AG20443 (cell line): ENCODE measurements around the gene KCNT1.

Experiments used
- DNase-seq: peaks from one replicate; pipeline ENCODE4 v3.0.0; 2012; ENCODE audit warnings: low spot score, mixed read lengths

The KCNT1 gene

GRCh38 chr9:135745686-135746324 is 43.8 kb downstream of the KCNT1 start:
- no peak for DNase-seq

GRCh38 chr9:135746565-135746964 is 44.6 kb downstream of the KCNT1 start:
- DNase-seq = no peak

GRCh38 chr9:135747311-135747710 is 45.3 kb downstream of the KCNT1 start:
- no peak for DNase-seq

DNA sequence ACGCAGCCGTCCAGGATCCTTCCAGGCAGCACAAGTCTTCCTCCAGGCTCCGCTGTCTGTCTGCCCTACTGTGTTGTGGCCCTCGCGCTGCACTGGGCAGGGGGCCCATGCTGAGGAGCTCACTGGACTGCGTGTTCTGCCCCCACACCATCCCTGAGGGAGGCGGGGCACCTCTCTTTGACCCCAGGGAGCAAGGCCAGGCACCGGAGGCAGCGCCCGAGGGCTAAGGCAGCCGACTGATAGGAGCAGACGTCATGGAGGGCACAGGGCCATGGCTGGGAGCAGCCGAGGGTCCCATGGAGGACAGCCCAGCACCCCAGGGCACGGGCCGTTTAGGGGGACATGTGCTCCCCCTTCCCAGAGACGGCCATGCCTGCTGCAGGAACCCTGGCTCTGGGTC is 46.7 kb downstream of the KCNT1 start:
- DNase-seq = no peak

DNA sequence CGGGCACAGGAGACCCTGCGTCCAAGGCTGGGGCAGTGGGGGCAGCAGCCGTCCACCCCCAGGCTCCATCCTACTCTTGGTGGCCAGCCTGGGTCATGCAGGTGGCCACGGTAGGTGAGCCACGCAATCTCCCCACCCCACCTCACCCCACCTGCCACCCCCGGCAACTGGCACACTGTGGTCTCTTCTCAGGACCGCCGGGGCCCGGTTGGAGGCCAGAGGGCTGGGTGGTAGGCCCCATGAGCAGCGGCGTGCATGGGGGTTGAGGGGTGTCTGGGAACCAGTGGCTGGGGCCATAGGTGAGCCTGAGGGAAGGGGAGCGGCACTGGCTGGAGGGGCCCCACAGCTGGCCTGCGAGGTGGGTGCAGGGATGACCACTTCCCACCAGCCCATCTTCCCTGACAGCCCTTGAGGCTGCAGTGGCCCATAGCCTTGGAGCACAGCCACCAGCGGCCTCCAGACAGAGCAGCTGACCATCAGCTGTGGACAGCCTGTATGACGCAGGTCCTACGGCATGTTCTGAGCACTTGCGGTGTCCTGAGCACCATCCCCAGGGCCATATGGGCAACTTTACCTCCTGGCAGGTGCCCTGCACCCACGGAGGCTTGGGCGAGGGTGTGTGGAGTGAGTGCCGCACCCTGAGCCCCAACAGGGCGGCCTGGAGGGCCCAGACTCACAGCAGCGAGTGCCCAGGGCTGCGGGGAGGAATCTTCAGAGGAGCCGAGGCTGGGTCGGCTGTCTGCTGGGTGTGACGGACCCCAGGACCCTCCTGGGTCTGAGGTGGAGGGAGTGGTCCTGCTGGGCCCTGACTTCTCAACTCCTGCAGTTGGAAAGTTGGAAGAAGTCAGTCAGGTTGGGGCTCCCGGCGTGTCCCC is 47.4 kb downstream of the KCNT1 start:
- no peak for DNase-seq

GRCh38 chr9:135750786-135751185 is 48.8 kb downstream of the KCNT1 start:
- DNase-seq = no peak

- no peak for DNase-seq
These were observed 49.5 kb downstream of the KCNT1 start for GRCh38 chr9:135751501-135751900.

DNA sequence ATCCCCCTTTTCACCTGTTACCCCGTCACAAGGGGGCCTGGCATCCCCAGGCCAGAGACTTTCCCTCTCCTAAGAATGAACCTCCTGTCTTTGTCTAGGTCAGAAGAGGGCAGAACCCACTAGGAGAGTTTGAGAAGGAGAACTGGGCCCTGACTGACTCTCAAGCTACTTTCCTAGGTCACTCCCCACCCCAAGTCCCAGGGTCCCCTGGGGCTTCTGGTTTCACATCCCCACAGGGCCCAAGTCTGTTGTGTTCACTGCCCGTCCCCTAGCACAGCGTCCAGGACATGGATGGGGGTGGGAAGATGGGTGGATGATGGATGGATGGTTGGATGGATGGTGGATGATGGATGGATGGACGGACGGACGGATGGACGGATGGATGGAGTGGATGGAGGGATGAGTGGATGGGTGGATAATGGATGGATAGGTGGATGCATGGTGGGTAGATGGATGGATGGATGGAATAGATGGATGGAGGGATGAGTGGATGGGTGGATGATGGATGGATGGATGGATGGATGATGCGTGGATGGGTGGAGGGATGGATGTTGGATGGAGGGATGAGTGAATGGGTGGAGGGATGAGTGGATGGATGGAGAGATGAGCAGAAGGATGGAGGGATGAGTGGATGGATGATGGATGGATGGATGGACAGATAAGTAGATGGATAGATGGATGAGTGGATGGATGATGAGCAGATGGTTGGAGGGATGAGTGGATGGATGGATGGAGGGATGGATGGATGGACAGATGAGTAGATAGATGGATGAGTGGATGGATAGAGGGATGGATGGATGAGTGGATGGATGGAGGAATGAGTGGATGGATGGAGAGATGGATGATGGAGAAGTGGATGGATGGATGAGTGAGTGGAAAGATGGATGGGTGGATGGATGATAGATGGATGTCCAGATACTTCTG is 50.6 kb downstream of the KCNT1 start:
- no peak for DNase-seq

DNA sequence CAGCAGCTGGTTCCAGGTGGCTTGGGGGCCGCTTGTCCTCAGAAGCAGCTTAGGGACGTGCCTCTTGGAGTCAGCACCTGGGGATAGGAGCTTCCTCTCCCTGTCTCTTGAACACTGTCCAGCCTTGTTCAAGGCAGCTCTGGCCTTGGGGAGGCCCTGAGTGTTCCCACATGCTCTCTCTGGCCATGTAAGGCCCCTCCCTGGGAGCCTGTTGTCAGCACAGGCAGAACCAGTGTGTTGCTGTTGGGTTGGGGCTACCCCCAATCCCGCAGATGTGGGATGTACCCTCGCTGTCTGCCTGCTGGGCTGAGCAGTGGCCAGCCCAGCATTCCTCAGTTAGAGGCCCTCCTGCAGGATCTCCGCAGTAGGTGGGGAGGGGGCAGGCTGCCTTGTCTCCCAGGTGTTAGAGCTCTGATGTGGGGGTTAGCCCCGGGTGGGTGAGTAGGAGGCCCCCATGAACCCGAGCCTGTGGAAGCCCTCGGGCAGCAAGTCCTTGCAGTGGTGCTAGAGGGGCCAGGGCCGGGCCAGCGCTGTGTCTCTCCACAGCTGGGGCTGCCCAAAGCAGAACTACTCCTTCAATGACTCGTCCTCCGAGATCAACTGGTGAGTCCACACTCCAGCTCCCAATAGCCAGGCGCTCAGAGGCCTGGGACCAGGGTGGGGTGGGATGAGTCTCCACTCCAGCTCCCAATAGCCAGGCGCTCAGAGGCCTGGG is 51.6 kb downstream of the KCNT1 start:
- DNase-seq = no peak

DNA sequence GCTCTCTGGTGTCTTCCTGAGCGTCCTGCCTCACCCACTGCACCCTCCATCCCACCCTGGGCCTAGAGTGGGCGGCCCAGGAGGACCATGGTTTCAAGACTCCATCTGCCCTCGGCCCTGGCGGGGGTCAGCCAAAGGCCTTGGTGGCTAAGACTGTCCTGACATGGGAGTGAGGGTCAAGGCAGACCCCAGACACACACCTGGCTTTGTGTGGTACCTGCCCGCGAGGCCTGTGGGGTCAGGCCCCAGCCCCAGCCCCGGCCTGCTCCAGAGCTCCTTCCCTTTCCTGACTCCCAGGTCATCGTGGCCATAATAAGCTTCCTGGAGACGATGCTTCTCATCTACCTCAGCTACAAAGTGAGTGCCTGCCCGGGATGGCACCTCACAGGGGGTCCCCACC is 54.6 kb downstream of the KCNT1 start:
- DNase-seq = no peak

DNA sequence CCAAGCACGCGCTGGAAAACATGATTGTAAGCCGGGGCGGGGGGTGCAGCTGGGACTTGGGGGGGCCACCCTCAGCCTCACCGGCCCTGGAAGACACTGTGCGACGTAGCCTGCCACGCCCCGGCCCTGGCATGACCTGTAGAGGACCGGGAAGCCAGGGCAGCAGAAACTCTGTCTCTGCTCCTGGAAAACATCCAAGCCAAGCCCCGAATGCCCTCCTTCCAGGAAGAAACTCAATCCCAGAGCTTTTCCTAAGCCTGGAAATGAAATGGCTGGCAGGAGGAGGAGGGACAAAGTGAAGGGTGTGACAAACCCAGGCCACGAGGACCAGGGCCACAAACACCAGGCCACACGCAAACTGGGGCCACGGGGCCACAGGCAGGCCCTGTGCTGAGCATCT is 55.4 kb downstream of the KCNT1 start:
- no peak for DNase-seq

- no peak for DNase-seq
These were observed 56.1 kb downstream of the KCNT1 start for GRCh38 chr9:135758056-135758455.

GRCh38 chr9:135758870-135759269 is 56.9 kb downstream of the KCNT1 start:
- DNase-seq = no peak

DNA sequence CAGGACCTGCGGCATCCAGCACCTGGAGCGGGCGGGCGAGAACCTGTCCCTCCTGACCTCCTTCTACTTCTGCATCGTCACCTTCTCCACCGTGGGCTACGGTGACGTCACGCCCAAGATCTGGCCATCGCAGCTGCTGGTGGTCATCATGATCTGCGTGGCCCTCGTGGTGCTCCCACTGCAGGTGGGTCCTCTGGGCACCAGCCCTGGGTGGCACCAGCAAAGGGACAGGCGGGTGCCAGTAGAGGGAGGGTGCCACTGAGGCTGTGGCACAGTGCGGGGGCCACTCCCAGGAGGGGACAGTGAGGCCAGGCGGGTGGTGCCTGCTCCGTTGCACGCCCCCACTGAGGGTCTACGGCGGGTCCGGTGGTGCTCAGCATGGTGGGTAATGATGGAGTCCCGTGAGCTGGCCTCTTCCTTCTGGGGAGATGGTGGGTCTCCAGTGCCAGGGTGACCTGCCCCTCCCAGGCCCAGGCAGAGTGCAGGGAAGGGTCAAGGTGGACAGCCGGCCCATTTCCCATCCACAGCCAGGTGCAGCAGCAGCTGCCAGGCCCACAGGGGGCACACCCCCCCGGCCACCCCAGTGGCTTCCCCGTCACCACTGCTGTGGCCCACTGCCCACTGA is 57.8 kb downstream of the KCNT1 start:
- DNase-seq = no peak

DNA sequence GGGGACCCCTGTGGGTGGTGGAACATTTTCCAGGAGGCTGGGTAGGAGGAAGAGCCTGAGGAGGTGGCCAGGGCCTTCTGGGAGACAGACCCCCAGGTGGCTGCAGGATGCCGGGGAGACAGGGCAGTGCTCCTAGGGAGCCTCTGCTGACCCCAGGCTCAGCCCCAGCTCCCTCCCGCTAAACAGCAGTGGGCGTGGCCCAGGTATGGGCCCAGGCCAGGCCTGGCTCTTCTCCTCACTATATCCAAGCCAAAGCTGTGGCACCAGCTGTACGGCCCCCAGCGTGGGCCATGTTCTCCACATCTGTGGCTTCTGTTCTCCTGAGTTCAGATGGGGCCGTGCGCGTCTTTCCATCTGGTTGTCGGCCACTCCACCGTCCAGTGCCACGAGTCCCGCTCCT is 58.5 kb downstream of the KCNT1 start:
- DNase-seq = no peak

GRCh38 chr9:135761150-135761844 is 59.3 kb downstream of the KCNT1 start:
- no peak for DNase-seq

- DNase-seq = no peak
These were observed 59.8 kb downstream of the KCNT1 start for GRCh38 chr9:135761845-135762168.

DNA sequence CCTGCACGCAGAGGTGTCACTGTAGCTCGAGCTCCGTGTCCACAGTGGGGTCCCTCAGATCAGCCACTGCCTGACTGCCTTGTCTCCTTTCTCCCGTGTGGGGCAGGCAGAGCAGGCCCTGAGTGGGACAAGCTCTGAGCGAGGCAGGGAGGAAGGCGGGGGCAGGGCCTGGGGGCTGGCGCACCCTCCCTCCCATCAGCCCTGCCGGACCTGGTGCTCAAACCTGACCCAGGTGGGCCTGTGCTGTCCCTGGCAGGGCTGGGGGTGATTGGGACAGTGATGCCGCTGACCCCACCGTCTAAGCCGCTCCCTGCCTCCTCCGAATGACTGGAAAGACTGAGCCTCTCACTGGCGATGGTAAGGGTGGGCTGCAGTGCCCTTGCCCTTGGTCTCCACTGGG is 60.9 kb downstream of the KCNT1 start:
- no peak for DNase-seq

DNA sequence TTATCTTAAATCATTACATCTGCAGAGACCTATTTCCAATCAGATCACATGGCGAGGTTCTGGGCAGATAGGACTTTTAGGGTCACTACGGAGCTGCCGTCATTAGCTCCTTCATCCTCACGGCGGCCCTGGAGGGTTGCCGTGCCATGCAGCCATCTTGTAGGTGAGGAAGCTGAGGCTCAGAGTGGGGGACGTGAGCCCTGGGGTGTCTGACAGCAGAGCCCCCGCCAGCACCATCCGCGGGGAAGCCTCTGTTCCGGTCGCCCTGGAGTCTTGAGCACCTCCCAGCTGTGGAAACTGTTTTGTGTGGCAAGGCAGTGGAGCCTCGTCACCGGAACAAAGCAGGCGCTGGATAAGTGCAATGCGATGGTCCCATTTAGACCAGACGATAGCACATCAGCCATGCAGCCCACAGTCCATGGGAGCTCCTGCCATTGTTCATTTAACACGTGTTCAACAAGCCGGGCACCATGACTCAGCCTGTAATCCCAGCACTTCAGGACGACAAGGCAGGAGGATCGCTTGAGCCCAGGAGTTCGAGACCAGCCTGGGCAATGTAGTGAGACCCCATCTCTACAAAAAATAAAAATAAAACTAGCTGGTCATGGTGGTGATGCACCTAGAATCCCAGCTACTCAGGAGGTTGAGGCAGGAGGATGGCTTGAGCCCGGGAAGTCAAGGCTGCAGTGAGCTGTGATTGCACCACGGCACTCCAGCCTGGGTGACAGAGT is 61.9 kb downstream of the KCNT1 start:
- no peak for DNase-seq

GRCh38 chr9:135764731-135765130 is 62.7 kb downstream of the KCNT1 start:
- DNase-seq = no peak
